Neural crest cell (in vitro differentiated cells): ENCODE measurements around the gene BAK1. TPM values are rescaled to one million over a fixed set of nuclear protein-coding genes. Genes with fewer than 3 reads are reported as not detected.
A peak's percentile ranks its signal among the peaks of the same experiment; 100 is the strongest.

Experiments used
- DNase-seq: peaks from one replicate; pipeline ENCODE4 v3.0.0; 2021; ENCODE audit warnings: low read depth, mixed read lengths, low spot score
- H3K27ac Mint-ChIP-seq: one replicate; pipeline ENCODE4 v1.8.0; 2021; ENCODE audit warnings: mild to moderate bottlenecking, mixed read lengths; ENCODE audit not compliant: unreplicated experiment
- H3K27me3 Mint-ChIP-seq: 2 replicates; pipeline ENCODE4 v1.8.0; 2021; ENCODE audit warnings: low read depth, mild to moderate bottlenecking, mixed read lengths
- H3K36me3 Mint-ChIP-seq: 2 replicates; pipeline ENCODE4 v1.8.0; 2021; ENCODE audit warnings: low read depth, mild to moderate bottlenecking, mixed read lengths
- H3K4me1 Mint-ChIP-seq: 2 replicates; pipeline ENCODE4 v1.8.0; 2021; ENCODE audit warnings: mixed read lengths
- H3K4me3 Mint-ChIP-seq: one replicate; pipeline ENCODE4 v1.8.0; 2021; ENCODE audit warnings: mild to moderate bottlenecking, mixed read lengths
- H3K9me3 Mint-ChIP-seq: 2 replicates; pipeline ENCODE4 v1.8.0; 2021; ENCODE audit warnings: mixed read lengths
- total RNA-seq: library from RNA; stranded (reverse); gene quantifications from 2 replicates; pipeline ENCODE4 v1.2.1, GENCODE V29; 2021
- TF ChIP-seq, protein P1 (sequence below): fragments of 200-600 bp; sonication (generic); conservative IDR thresholded peaks from 2 replicates; pipeline ENCODE4 v1.5.0; 2021; ENCODE audit warnings: antibody characterized with exemption, mild to moderate bottlenecking

Gene BAK1
- total RNA-seq, 1 donor from 2014 or later: 29.9 TPM

DNA sequence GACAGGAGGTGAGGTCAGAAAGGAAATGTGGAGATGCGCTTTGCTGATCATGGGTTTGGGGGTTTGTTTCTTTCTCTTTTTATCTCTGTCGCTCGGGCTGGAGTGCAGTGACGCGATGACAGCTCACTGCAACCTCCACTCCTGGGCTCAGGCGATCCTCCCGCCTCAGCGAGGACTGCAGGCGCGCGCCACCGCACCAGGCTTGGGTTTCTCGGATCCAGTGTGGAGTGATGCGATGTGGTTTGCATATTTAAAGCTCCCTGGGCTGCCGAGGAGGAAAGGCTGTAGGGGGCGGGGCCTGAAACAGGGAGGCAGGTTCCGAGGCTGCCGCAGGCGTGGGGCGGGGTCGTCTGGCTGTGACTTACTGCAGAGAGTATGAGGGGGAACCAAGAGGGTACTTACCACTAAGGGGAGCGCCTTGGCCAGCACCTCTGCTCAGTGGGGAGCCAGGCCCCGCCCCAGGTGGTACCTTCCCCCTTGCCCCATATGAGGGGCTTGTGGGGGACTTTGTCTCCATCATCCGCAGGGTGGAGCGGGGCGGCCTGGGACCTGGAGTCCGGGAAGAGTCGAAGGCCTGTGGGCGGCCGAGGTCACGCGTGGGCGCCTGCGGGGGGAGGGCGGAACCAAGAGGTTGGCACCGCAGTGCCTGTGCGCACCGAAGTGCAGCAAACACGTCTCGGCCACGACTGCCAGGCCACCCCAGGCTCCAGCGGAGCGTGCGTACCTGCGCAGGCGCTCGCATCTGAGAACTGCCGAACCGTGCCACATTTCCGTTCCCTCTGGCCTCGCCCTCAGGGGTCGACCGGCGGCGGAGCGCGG, 12.7 kb upstream of the BAK1 start:
- TF ChIP-seq, protein P1, sequence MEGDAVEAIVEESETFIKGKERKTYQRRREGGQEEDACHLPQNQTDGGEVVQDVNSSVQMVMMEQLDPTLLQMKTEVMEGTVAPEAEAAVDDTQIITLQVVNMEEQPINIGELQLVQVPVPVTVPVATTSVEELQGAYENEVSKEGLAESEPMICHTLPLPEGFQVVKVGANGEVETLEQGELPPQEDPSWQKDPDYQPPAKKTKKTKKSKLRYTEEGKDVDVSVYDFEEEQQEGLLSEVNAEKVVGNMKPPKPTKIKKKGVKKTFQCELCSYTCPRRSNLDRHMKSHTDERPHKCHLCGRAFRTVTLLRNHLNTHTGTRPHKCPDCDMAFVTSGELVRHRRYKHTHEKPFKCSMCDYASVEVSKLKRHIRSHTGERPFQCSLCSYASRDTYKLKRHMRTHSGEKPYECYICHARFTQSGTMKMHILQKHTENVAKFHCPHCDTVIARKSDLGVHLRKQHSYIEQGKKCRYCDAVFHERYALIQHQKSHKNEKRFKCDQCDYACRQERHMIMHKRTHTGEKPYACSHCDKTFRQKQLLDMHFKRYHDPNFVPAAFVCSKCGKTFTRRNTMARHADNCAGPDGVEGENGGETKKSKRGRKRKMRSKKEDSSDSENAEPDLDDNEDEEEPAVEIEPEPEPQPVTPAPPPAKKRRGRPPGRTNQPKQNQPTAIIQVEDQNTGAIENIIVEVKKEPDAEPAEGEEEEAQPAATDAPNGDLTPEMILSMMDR: no peak
- Mint-ChIP-seq H3K4me1 (peaks cover 45% of the 10 kb centered on the region), H3K36me3 (no peaks in the 10 kb centered on the region), H3K27me3 (peaks cover 13% of the 10 kb centered on the region), H3K9me3 (no peaks in the 10 kb centered on the region), H3K4me3 (no peak overlapping the region), H3K27ac (no peak overlapping the region)
- DNase-seq: peak; percentile 43

DNA sequence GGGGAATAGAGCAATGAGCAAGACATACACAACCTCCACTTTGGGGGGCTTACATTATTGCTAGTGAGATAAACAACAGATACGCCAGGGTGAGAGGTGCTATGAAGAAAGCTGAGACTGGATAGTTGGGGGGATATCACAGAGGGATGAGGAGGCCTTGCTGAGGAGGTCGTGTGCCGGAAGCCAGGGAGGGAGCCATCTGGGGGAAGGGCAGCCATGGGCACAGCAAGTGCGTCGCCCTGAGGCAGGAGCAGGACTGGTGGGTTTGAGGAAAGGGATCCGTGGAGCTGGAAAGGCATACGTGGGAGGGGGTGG, 12.2 kb upstream of the BAK1 start:
- H3K27me3 Mint-ChIP-seq: peaks cover 13% of the 10 kb centered on the region
- H3K4me1 Mint-ChIP-seq: peaks cover 42% of the 10 kb centered on the region
- no peak for DNase-seq
- TF ChIP-seq, protein P1: no peak
- H3K27ac Mint-ChIP-seq: peak overlapping the region; percentile 55
- H3K9me3 Mint-ChIP-seq: no peaks in the 10 kb centered on the region
- H3K4me3 Mint-ChIP-seq: peak overlapping the region; percentile 27
- no peaks in the 10 kb centered on the region for H3K36me3 Mint-ChIP-seq

DNA sequence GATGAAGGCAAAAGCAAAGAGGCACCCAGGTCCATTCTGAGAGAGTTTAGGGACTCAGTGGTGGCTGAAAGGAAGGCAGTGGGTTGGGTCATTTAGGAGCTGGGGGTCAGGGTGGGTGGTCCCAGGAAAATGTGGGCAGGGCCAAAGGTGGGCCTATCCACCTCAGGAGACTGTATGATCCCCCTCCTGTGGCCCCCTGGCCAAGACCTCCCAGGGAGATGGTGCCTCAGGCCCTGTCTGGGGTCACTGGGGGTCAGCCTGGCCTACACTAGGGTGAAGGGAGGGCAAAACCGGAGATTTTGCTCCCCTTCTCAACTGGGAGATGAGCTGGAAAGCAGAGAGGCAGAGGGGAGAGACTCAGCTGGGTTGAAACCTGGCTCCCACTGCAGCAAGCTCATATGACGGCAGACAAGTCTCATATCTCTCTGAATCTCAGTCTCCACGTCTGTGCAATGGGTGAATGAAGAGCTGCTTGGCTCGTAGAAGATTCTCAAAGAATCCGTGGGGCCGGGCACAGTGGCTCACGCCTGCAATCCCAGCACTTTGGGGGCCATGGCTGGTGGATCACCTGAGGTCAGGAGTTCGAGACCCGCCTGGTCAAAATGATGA, 11.5 kb upstream of the BAK1 start:
- H3K4me1 Mint-ChIP-seq: peaks cover 46% of the 10 kb centered on the region
- DNase-seq: no peak
- H3K27me3 Mint-ChIP-seq: peaks cover 13% of the 10 kb centered on the region
- H3K27ac Mint-ChIP-seq: no peak overlapping the region
- no peak overlapping the region for H3K4me3 Mint-ChIP-seq
- no peaks in the 10 kb centered on the region for H3K36me3 Mint-ChIP-seq
- TF ChIP-seq, protein P1: no peak
- H3K9me3 Mint-ChIP-seq: no peaks in the 10 kb centered on the region

DNA sequence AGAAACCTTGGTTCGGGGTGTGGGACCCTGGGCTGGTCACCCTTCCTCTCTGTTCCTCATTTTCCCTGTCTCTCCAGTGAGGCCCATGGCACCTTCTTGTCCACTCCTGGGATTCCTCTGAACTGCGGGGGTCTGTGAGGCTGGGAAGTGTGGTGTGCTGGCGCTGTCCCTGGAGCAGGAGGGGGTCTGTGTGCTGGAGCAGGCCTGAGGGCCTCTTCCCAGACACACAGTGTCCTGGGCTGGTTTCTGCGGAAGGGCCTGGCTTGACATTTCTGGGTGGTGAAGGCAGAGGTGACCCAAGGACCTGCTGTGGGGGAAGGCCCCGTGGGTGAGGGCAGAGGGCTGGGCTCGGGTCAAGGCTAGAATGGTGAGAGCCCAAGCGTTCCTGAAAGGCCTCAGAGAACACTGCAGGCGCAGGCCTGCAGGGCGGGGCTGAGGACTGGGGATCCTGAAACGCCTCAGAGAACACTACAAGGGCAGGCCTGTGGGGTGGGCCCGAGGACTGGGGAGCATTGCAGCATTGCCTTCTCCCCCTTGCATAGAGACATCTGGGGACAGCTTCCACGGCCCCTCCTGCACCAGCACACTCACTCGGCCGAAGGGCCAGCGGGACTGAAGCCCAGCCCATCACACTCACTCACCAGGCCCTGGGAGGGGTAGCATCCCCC, 10.6 kb upstream of the BAK1 start:
- Mint-ChIP-seq H3K36me3 (no peaks in the 10 kb centered on the region), H3K4me3 (no peak overlapping the region), H3K9me3 (no peaks in the 10 kb centered on the region), H3K27ac (peak overlapping the region; percentile 67), H3K4me1 (peaks cover 46% of the 10 kb centered on the region), H3K27me3 (peaks cover 13% of the 10 kb centered on the region)
- DNase-seq: no peak
- TF ChIP-seq, protein P1: no peak

DNA sequence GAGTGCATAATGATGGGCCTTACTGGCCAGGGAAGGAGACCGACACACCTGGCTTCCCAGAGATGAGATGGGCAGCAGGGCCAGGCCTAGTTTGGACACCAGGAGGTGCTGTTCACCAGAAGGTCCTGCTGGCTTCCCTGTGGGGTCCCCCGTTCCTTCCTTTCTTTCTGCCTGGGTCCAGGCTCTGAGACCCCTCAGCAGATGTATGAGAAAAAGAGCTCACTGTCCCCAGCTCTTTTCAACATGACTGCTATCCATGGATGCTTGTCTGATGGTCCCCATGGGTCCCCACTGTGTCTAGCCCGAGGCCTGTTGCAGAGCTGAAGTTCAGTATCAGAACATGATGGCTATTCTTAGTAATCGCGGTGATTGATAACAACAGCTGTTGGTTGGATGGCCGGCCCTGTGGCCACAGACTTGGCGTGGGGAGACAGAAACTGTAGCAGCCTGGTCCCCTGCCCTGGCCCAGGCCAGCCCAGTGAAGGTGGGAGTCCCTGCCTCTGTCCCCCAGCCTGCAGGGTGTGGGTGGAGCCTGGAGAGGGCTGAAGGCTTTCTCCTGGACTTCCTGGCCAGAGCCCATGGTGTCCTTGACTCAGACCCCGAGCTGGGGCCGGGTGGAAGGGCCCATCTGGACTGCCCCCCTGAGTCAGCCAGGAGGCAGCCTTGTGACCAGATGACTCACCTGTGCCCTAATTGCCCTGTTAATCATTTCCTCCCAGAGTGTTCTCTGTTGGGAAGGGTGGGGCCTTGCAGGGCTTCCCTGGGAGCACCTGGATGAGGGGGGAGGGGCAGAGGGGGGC, 9.9 kb upstream of the BAK1 start:
- Mint-ChIP-seq H3K36me3 (no peaks in the 10 kb centered on the region), H3K4me1 (peaks cover 42% of the 10 kb centered on the region), H3K4me3 (no peak overlapping the region), H3K27ac (no peak overlapping the region), H3K9me3 (no peaks in the 10 kb centered on the region), H3K27me3 (peaks cover 13% of the 10 kb centered on the region)
- peak; percentile 66 for DNase-seq
- TF ChIP-seq, protein P1: peak; percentile 84
